ENCODE measurements around the gene RBMY1E. TPM values are rescaled to one million over a fixed set of nuclear protein-coding genes. Genes with fewer than 3 reads are reported as not detected.
"Not testable (repeated sequence)": the region's sequence is repeated elsewhere in the genome, so short reads cannot be mapped to it uniquely, and the experiment has no call there.

The RBMY1E gene
- not detected for total RNA-seq
- polyA plus RNA-seq, result not detected
- long read RNA-seq, donor 1, result 0 reads
- long read RNA-seq, donor 2, result 0 reads
- long read RNA-seq, donor 3, result 0 reads

DNA sequence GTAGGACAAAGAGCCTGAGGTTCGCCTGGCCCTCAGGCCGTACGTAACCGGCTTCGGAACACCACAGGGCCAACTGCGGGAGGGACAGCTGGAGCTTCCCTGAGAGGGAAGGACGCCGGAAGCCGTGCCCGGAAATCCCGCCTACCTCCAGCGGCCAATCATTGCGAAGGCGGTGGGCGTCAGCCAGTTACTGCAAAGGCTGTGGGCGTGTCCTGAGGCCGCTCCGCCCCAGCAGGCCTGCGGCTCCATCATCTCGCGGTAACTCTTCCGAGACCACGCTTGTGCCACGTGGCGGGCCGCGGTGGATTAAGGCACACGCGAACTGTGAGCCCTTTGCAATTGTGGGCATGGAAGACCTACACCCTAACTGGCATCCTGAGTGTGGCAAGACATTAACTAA, at the start of gene RBMY1E:
TSS of gene RBMY1E (minus strand) at position 101 of the 400 bp plus-strand sequence. CDS start 1,978 bp downstream, outside the sequence.
- H3K36me3 ChIP-seq, result not testable (repeated sequence)
- WGBS, 2 donors, result no CpG with 5 or more reads among the region's 29 CpGs

DNA sequence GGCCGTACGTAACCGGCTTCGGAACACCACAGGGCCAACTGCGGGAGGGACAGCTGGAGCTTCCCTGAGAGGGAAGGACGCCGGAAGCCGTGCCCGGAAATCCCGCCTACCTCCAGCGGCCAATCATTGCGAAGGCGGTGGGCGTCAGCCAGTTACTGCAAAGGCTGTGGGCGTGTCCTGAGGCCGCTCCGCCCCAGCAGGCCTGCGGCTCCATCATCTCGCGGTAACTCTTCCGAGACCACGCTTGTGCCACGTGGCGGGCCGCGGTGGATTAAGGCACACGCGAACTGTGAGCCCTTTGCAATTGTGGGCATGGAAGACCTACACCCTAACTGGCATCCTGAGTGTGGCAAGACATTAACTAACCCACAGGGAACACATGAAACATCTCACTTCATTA, 23.4 kb downstream of the RBMY1E start, which contains the start of gene RBMY1D:
TSS of gene RBMY1D (minus strand) at position 101 of the 400 bp plus-strand sequence. CDS start 2,013 bp downstream, outside the sequence.
- WGBS, 2 donors, result no CpG with 5 or more reads among the region's 28 CpGs
- intact Hi-C loops (cut with DNase I); ATAC-seq; H3K36me3 ChIP-seq; H3K27me3 ChIP-seq; H3K27ac ChIP-seq; H3K4me3 ChIP-seq; DNase-seq; H3K4me1 ChIP-seq; H3K9me3 ChIP-seq: not testable (repeated sequence)

More for the DNA sequence above, at the start of gene RBMY1E:
- intact Hi-C loops (cut with DNase I); ATAC-seq; DNase-seq; H3K27ac ChIP-seq; H3K9me3 ChIP-seq; H3K4me1 ChIP-seq; H3K4me3 ChIP-seq; H3K27me3 ChIP-seq: not testable (repeated sequence)

DNA sequence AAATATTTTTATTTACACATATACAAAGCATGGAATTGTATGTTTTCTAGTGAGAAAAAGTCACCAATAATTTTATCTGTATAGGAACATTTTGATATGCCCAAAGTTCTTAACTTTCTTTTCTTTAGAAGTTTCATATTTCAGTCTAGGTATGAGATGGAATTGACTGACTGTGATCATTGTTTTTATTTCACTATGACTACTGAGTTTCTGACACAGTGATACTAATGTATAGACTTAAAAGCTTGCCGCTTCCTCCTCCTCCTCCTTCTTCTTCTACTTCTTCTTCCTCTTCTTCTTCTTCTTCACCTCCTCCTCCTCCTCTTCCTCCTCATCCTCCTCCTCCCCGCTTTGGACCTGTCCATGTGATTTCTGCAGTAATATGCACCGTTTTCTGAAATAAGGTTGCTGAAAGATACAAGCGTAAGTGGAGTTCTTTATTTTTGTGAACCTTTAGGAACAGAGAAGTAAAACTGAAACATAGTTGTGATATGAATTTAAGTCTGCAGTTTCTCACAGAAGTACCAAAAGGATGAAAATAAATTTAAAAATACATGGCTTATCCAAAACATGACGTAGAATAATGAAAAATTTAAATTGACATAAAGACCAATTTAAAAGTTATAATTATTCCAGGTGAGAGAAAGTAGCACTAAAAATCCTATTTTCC, 48.3 kb downstream of the RBMY1E start:
- H3K9me3 ChIP-seq; intact Hi-C loops (cut with DNase I); H3K27ac ChIP-seq; H3K36me3 ChIP-seq; H3K4me1 ChIP-seq; DNase-seq; ATAC-seq; H3K27me3 ChIP-seq; H3K4me3 ChIP-seq: not testable (repeated sequence)
- WGBS, 2 donors, result no CpG with 5 or more reads among the region's 5 CpGs

Other genes starting within 250 kb of the RBMY1E start
- gene RBMY1D, start 23.5 kb downstream of the RBMY1E start, total RNA-seq, result not detected
- not detected for gene RBMY1D, start 23.5 kb downstream of the RBMY1E start, polyA plus RNA-seq

Measured in heart right ventricle (tissue), 16 donors.